Epithelial cell of proximal tubule (primary cell): ENCODE data around the gene RAD9A. TPM values are rescaled to one million over a fixed set of nuclear protein-coding genes. Genes with fewer than 3 reads are reported as not detected.

Source experiments
- DNase-seq: peaks from one replicate; pipeline ENCODE4 v3.0.0-alpha.2; 2011; ENCODE audit warnings: low read depth
- H3K4me3 ChIP-seq: 2 replicates; pipeline ENCODE4 v1.5.1; 2011; ENCODE audit warnings: low read depth, mild to moderate bottlenecking, low read length
- total RNA-seq: library from RNA; depleted of rRNA; stranded (reverse); fragments of >200 nt; gene quantifications from 2 replicates; pipeline ENCODE4 v1.2.3, GENCODE V29; 2015
- TF ChIP-seq, protein P1 (sequence below): conservative IDR thresholded peaks from 2 replicates; pipeline ENCODE4 v1.5.1; 2012; ENCODE audit warnings: low read depth, mild to moderate bottlenecking, low read length

The RAD9A gene
- total RNA-seq, 1 donor from 2014 or later: 20.9 TPM

DNA sequence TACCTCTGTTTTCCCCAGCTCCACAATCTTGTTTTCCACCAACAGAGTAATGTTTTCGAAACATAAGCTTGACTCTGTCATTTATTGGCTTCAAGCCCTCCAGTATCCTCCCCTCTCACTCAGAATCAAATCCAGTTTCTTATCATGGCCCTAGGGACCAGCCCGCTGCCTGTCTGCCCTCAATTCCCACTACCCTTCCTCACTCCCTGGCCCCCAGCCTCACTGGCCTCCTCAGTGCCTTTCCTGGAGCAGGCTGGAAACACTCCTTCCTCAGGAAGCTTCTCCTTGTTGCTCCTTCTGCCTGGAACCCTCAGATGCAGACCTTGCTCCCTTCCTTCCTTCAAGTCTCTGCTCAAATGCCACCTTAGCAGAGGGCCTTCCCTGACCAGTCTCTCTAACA, 42.3 kb upstream of the RAD9A start:
- no peak overlapping the region for H3K4me3 ChIP-seq
- no peak for DNase-seq
- TF ChIP-seq, protein P1, sequence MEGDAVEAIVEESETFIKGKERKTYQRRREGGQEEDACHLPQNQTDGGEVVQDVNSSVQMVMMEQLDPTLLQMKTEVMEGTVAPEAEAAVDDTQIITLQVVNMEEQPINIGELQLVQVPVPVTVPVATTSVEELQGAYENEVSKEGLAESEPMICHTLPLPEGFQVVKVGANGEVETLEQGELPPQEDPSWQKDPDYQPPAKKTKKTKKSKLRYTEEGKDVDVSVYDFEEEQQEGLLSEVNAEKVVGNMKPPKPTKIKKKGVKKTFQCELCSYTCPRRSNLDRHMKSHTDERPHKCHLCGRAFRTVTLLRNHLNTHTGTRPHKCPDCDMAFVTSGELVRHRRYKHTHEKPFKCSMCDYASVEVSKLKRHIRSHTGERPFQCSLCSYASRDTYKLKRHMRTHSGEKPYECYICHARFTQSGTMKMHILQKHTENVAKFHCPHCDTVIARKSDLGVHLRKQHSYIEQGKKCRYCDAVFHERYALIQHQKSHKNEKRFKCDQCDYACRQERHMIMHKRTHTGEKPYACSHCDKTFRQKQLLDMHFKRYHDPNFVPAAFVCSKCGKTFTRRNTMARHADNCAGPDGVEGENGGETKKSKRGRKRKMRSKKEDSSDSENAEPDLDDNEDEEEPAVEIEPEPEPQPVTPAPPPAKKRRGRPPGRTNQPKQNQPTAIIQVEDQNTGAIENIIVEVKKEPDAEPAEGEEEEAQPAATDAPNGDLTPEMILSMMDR: no peak

DNA sequence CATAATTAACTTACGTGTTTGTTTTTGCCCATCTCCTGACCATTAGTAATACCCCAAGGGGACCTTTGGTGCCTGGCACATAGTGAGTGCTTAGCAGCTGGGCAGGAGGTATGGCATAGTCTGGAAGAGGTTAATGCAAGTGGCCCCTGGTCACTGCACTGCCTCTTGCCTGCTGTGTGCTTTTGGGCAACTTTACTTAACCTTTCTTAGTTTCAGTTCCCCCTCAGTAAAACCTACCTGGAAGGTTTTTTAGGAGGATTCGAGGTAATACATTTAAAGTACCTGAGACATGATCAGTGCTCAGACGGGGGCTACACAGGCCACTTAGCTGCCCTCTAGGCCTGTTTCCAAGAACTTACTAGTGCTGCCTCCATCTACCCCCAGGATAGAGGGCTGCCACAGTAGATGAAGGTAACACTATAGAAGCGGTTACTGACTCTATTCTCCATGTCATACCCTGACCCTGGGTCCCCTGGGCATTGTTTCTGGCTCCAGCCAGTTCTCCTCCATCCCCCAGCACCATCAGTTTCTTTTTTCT, 41.8 kb upstream of the RAD9A start:
- DNase-seq: no peak
- H3K4me3 ChIP-seq: no peak overlapping the region
- TF ChIP-seq, protein P1: no peak

DNA sequence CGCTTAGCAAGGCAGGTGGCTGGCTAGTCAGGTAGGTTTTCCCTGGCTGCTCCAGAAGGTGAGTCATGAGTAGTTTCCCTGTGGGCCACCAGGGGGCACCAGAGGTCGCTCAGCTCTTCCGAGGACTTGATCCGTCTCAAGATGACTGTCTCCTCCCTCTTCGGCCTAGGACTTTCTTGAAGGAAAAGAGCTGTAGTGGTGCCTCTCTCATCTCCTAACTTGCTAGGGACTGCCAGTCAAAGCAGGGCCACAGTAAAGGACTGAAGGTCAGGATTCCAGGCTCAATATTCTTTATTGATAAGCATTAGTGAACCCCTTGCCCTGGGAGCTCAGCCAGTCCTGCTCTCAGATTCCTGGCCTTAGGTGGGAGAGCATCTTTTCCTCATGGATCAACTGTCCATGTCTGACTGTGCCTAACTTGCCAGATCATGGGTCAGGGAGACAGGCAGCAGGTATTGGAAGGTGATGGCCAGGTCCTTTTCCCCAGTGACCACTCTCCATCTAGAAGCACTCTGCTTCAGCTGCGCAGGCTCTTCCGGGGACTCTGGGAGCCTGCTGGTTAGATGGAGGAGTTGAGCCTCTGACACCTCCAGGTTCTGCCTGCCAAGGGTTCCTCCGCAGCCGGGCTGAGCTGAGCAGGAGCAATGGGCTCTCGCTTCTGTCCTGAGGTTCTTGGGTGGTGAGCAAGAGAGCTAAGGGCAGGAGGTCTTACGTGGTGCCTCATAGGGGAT, 40.3 kb upstream of the RAD9A start:
- peak overlapping the region; percentile 81 for H3K4me3 ChIP-seq
- TF ChIP-seq, protein P1: peak; percentile 96
- DNase-seq: no peak

DNA sequence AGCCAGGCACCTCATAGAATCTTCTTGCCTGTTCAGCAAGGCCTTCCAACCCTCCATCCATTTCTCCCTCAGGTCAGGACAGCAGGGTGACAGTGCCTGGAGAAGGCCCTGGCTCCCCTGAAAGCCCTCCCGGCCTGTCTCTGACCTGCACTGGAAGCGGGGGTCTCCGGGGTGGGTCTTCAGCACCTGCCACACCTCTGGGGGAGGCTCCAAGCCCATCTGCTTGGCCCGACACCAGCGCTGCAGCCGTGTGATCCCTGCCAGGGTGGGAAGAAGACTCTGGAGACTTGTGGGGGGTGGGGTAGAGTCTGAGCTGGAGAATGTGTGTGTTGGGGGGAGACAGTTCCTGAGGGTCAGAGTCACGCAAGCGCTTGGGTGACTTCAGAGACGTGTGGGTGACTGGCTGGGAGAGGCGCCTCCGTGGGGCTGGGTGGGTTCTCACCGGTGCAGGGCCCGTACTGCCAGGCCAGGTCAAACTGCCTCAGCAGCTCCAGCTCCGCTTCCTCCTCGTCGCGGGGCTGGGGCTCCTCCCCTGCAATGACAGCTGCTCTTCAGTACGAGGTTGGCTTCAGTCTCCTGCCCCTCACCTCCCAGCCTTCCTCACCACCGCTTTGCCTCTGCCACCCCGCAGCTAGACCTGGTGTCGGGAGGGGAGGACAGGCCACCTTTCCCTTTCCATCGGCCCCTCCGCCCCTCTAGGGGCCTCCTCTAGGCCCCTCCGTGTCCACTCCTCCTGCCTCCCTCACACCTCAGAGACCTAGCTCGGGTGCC, 39.1 kb upstream of the RAD9A start:
- peak overlapping the region; percentile 81 for H3K4me3 ChIP-seq
- DNase-seq: no peak
- TF ChIP-seq, protein P1: no peak

DNA sequence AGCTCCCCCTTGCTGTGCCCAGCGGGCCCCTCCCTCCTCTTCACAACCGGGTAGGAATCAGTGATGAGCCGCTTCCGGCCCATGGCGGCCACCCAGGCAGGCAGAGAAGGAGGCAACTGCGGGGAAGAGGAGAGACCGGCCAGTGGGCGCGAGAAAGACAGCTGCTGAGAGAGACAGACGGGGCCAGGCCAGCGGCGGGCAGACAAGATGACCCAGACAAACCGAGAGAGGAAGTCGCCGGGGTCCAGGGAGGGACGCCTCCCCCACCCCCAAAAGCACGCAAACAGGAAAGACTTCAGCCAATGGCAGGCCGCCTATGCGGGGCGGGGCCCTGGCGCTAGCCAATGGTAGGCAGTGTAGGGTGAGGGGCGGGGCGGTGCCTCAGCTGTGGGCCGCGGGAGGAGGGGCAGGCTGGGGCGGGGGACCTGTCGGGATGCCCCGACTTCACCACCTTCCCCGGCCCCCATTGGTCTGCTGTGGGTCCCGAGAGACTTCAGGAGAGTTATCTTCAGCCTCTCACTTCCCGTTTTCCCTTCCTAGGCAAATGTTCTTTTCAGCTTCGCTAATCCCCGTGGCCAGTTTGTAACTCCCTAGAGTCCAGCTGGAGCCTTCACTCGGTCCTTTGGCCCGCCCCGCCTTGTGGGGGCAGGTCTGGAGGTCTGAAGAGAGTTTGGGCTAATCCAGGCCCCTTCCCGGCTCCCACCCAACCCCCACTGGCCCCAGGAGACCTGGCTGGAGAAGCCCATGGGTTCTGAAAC, 38.3 kb upstream of the RAD9A start, which contains the start of gene POLD4:
POLD4 (minus strand) TSS at position 230 of the 758 bp plus-strand sequence; CDS start at position 83, 147 bp downstream.
- TF ChIP-seq, protein P1: no peak
- peak within 1 kb of the TSS; percentile 81 for H3K4me3 ChIP-seq
- DNase-seq: no peak

DNA sequence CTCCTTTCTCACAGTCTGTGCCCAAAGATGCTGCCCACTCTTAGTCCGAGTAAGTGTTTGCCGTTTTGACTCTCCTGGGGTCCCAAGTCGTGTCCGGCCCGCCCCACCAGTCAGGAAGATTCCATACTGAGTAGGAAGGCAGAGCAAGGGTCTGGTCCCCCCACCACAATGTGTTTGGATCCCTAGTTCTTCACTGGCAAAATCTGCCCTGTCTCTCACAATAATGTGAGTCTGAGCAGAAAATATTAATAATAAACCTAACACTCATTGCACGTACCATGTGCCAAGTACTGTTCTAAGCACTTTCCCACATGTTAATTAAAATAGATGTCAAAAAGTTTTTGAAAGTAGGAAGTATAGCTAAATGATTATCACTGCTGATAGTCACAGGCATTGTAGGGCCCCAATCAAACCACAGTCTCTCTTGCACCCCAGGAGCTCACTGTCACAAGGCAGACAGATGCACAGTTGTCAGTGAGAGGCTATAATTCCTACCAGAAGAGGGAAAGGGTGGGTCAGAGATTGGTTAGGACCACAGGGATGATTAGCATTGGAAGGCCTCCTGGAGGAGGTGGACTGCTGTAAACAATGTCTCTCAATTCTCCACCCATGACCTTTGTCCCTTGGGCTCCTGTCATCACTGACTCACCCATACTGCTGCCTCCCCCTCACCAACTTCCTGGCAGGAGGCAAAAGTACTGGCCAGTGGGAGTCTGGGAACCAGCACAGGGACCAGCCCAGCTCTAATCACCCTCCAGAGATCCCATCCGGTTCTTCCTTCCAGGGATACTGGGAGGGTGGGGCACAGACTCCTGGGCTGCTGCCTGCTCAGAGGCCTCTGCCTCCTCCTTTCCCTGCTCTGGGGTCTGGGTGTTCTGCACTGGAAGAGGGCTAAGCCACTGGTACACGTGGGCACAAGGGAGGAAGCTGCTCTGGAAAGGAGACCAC, 37.4 kb upstream of the RAD9A start:
- TF ChIP-seq, protein P1: peak; percentile 16
- peak overlapping the region; percentile 81 for H3K4me3 ChIP-seq
- DNase-seq: peak; percentile 93
